ENCODE data around the gene CNTN5. TPM values are rescaled to one million over a fixed set of nuclear protein-coding genes. Genes with fewer than 3 reads are reported as not detected.

CNTN5 gene
- polyA plus RNA-seq, 1 of the 3 experiments (the other 2 are of a cell fraction) = not detected

DNA sequence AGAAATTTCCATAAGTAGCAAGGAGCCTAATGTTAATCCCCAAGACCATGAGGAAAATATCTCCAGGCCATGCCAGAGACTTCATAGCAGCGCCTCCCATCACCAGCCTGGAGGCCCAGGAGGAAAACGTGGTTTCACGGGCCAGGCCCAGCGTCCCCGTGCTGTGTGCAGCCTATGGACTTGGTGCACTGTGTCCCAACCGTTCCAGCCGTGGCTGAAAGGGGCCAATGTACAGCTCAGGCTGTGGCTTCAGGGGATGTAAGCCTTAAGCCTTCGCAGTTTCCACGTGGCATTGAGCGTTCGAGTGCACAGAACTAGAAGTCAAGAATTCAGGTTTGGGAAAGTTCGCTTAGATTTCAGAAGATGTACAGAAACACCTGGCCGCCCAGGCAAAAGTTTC lies 510.7 kb downstream of the CNTN5 start:
- TF ChIP-seq CHD2 (IDR thresholded peaks at IDR 0.05; ENCODE audit: low read length, partially characterized antibody) (no peak), MXI1 (IDR thresholded peaks at IDR 0.05; ENCODE audit: low read depth, low read length) (no peak), SIN3A (IDR thresholded peaks at IDR 0.05; ENCODE audit: borderline replicate concordance, low read depth, low read length) (no peak), SMC3 (IDR thresholded peaks at IDR 0.05; ENCODE audit: low read depth, low read length) (no peak), EZH2phosphoT487 (IDR thresholded peaks at IDR 0.05; ENCODE audit: borderline replicate concordance, low read depth) (no peak), FOXM1 (IDR thresholded peaks at IDR 0.05; ENCODE audit: low read depth) (no peak), ZBTB33 (IDR thresholded peaks at IDR 0.05; ENCODE audit: borderline replicate concordance, low read depth) (no peak), IRF3 (IDR thresholded peaks at IDR 0.05; ENCODE audit: low read depth, low read length) (no peak), GATA2 (CRISPR knock-in tag; IDR thresholded peaks at IDR 0.05) (no peak), TAF1 (IDR thresholded peaks at IDR 0.05; ENCODE audit: borderline replicate concordance, low read depth, low read length) (no peak), CTCF (IDR thresholded peaks at IDR 0.05) (no peak), FOXJ3 (CRISPR knock-in tag; IDR thresholded peaks at IDR 0.05) (no peak), PBX3 (IDR thresholded peaks at IDR 0.05) (no peak), RAD21 (IDR thresholded peaks at IDR 0.05; ENCODE audit: low read length) (no peak), RXRA (IDR thresholded peaks at IDR 0.05; ENCODE audit: borderline replicate concordance, low read depth) (no peak), TCF12 (IDR thresholded peaks at IDR 0.05) (no peak), POLR2AphosphoS5 (IDR thresholded peaks at IDR 0.05; ENCODE audit: low read depth, low read length) (no peak)
- TF ChIP-seq, protein P1, sequence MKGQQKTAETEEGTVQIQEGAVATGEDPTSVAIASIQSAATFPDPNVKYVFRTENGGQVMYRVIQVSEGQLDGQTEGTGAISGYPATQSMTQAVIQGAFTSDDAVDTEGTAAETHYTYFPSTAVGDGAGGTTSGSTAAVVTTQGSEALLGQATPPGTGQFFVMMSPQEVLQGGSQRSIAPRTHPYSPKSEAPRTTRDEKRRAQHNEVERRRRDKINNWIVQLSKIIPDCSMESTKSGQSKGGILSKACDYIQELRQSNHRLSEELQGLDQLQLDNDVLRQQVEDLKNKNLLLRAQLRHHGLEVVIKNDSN (IDR thresholded peaks at IDR 0.05; ENCODE audit: borderline replicate concordance, low read depth) = no peak
- no peak overlapping the region for H3K9ac ChIP-seq
- H3K36me3 ChIP-seq (replicated peaks in 1 of 2; ENCODE audit: control insufficient read depth in 1 of 2, insufficient read depth in 2 of 2, low read length in 1 of 2) = no peaks in the 10 kb centered on the region
- no peak overlapping the region for H3K4me3 ChIP-seq (ENCODE audit: low read depth in 2 of 2, low read length in 1 of 2)
- DNase-seq = no peak
- H3K27ac ChIP-seq (ENCODE audit: low read depth in 2 of 2, low read length in 1 of 2) = no peak overlapping the region
- ChIA-PET CTCF (no interaction called here), POLR2A (no interaction called here)
- no peaks in the 10 kb centered on the region for H3K4me1 ChIP-seq (ENCODE audit: control insufficient read depth in 1 of 2, insufficient read depth in 2 of 2, low read depth in 1 of 2, low read length in 1 of 2)
- H3K4me2 ChIP-seq = no peak overlapping the region
- H3K9me2 ChIP-seq = no peaks in the 10 kb centered on the region
- H3F3A ChIP-seq (replicated peaks; ENCODE audit: insufficient read depth) = no peaks in the 10 kb centered on the region
- H3K27me3 ChIP-seq (ENCODE audit: insufficient read depth) = no peaks in the 10 kb centered on the region
- WGBS (ENCODE audit: low lambda C conversion rate) = 7% methylated on average over 8 of the region's 13 CpGs
- H3K9me3 ChIP-seq = no peaks in the 10 kb centered on the region
- no peak overlapping the region for H2AFZ ChIP-seq (ENCODE audit: low read depth)
- H4K20me1 ChIP-seq (ENCODE audit: insufficient read depth) = no peaks in the 10 kb centered on the region
- no peaks in the 10 kb centered on the region for H3K79me2 ChIP-seq (ENCODE audit: insufficient read depth)

Data from SK-N-SH (cell line).